Activated CD8-positive, alpha-beta memory T cell treated with anti-CD3 and anti-CD28 coated beads for 1 hour (primary cell): Measurements from ENCODE around the gene PLPPR3.

Source experiments
- DNase-seq, 2 donors: peaks; one replicate each; pipeline ENCODE4 v3.0.0-alpha.2; 2020; ENCODE audit warnings: low read depth in 1 of 2; ENCODE audit errors: extremely low read depth in 1 of 2

Gene PLPPR3, protein sequence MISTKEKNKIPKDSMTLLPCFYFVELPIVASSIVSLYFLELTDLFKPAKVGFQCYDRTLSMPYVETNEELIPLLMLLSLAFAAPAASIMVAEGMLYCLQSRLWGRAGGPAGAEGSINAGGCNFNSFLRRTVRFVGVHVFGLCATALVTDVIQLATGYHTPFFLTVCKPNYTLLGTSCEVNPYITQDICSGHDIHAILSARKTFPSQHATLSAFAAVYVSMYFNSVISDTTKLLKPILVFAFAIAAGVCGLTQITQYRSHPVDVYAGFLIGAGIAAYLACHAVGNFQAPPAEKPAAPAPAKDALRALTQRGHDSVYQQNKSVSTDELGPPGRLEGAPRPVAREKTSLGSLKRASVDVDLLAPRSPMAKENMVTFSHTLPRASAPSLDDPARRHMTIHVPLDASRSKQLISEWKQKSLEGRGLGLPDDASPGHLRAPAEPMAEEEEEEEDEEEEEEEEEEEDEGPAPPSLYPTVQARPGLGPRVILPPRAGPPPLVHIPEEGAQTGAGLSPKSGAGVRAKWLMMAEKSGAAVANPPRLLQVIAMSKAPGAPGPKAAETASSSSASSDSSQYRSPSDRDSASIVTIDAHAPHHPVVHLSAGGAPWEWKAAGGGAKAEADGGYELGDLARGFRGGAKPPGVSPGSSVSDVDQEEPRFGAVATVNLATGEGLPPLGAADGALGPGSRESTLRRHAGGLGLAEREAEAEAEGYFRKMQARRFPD

GRCh38 chr19:821825-822503, at the start of gene PLPPR3:
TSS of gene PLPPR3 (minus strand) at chr19:821955. CDS start at chr19:821559, 396 bp downstream.
- DNase-seq: no peak

GRCh38 chr19:870963-871401, 49.2 kb upstream of the PLPPR3 start:
- DNase-seq: no peak

- no peak for DNase-seq
Measured at GRCh38 chr19:870314-870713, 48.6 kb upstream of the PLPPR3 start.

DNA sequence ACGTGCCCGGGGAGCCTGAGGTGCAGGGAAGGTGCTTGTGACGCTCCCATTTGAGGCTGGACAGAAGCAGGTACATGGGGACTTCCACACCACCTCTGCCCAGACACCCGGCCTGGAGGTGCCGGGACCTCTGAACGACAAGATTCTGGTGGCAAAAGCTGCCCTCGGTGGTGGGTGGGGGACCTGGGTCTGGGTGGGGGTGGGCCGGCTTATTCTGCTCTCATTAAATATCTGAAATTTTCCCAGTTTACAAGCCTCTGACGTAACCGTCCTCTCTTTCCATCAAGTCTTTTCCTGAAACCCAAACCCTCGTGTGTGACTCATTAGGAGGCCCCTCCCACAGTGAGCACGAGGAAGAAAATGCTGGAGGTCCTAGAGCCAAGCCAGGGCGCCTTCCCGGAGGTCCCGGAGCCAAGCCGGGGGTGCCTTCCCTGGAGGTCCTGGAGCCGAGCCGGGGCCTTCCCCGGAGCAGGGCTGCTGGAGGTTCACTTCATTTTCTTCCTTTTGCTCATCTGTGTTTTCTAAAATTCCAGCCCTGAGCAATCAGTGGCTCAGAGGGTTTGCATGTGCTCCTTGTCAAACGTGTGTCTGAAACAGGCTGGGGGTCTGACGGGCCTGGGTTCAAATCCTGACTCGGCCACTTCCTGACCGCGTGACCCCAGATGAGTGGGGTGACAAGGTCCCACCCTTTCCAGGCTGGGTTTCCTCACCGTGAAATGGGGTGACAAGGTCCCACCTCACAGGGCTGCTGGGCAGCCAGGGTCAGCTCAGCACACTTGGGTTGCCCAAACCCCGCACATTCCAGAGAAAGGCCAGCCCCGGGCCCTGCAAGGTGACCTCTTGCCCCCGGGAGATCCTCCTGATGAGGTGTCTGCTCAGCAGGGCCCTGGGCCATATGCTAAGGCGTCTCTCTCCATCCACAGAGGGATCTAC, 47.8 kb upstream of the PLPPR3 start:
- no peak for DNase-seq

DNA sequence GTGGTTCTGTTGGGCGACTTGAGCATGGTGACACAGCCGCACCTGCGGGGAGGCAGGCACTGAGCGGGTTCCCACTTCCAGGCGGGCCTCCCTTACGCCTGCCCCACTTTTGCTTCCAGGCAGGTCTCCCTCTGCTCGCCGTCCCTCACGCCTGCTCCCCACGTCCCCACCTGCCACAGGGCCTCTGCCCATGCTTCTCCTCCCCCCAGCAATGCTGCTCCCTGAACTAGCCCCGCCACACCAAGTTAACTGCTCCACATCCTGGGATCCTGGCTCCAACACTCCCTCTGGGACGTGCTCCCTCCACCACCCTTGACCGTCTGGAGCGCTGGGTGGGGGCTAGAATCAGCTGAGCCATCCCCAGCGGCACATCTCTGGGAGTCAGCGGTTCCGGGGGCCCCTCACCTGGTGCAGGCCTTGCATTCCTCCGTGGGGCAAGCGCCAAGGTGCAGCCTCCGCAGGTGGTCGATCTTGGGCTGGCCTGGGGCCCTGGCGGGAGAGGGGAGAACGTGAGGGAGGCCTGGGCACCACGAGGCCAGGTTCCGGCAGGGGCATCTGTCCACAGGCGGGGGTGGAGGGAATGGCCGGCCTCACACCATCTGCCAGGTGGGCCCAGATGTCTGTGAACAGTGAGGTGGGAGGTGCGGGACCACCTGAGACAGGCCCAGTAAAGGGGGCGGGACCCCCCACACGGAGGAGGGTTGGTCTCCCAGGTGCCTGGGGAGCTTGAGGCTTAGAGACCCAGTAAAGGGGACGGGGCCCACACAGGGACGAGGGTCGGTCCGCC, 46.9 kb upstream of the PLPPR3 start:
- DNase-seq: no peak

DNA sequence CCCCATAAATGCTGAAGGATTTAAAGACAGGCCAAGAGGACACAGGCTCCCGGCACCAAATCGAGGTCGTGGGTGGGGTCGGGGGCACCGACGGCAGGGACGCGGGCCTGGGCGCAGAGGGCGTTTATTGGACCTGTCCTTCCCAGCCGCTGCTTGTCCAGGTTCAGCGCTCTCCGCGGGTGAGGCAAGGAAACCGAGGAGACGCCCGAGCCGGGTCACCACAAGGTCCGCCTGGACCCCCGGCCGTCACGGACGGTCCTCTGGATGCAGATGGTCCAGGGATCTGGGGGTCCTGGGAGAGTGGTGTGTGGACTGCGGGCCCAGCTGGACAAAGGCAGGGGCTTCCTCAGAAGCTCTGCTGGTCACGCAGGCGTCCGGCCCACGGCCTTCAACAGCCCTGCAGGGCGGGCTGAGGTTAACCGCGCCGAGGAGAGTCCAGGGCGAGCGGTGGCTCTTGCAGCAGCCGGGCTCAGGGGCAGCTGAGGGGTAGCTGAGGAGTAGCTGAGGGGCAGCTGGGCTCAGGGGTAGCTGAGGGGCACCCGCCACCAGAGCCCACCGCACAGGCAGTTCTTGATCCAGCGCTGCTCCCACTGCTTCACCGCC, 46.2 kb upstream of the PLPPR3 start:
- no peak for DNase-seq

DNA sequence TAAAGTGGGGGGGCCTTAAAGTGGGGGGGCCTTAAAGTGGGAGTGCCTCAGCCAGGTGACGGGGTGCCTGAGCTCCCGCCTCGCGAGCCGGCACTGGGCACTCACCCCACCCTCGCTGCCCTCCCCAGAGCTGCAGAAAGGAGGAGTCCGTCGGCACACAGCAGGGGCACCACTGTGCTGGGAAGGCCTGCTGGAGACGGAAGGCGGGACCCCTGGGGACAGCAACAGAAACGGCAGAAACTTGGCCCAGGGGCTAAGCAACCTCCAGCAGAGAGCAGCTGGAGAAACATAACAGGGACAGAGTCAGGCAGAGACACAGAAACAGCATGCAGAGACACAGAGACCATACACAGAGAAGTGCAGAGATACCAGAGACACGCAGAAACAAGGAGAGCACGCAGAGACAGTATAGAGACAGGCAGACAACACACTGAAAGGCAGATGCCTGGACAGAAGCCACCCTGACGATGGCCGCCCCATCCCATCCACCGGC, 45.6 kb upstream of the PLPPR3 start:
- DNase-seq: no peak

DNA sequence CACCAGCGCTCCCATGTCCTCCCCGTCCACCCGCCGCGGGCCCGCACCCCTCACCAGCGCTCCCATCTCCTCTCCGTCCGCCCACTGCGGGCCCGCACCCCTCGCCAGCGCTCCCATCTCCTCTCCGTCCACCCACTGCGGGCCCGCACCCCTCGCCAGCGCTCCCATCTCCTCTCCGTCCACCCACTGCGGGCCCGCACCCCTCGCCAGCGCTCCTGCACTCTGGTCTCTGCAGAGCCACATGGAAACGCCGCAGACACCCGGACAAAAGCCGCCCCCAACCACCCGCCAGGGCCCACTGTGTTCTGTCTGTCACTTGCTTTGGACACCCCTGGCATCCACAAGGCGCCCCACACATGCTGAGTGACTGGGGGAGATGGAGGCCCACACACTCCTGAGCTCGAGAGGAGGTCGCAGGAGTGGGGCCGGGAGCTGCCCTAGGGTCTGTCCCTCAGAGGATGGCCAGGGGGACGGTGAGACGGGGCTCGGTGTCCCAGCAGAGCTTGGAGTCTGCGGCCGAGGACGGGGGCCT, 45.1 kb upstream of the PLPPR3 start:
- DNase-seq: no peak

GRCh38 chr19:863315-863620, 41.5 kb upstream of the PLPPR3 start:
- no peak for DNase-seq

GRCh38 chr19:862581-863314, 41.0 kb upstream of the PLPPR3 start:
- peak; percentile 49 to 70 for DNase-seq

- DNase-seq: peak; percentile 35 to 62
Measured at GRCh38 chr19:861756-862580, 40.2 kb upstream of the PLPPR3 start.

DNA sequence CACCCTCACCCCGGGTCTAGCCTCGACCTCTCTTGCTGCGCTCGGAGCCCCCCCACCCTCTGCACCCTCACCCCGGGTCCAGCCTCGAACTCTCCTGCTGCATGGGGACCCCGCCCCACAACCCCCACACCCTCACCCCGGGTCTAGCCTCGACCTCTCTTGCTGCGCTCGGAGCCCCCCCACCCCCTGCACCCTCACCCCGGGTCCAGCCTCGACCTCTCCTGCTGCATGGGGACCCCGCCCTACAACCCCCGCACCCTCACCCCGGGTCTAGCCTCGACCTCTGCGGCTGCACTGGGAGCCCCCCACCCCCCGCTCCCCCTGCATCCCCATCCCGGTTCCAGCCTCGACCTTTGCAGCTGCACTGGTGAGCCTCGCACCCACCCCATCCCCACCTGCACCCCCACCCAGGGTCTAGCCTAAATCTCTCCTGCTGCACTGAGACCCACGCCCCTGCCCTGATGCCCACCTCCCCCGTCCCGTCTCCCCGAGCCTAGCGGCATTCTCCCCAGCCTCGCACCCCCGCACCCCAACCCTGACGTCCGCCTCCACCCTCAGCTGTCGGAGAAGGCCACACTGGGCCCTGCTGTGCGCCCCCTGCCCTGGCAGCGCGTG, 39.5 kb upstream of the PLPPR3 start:
- DNase-seq: no peak

DNA sequence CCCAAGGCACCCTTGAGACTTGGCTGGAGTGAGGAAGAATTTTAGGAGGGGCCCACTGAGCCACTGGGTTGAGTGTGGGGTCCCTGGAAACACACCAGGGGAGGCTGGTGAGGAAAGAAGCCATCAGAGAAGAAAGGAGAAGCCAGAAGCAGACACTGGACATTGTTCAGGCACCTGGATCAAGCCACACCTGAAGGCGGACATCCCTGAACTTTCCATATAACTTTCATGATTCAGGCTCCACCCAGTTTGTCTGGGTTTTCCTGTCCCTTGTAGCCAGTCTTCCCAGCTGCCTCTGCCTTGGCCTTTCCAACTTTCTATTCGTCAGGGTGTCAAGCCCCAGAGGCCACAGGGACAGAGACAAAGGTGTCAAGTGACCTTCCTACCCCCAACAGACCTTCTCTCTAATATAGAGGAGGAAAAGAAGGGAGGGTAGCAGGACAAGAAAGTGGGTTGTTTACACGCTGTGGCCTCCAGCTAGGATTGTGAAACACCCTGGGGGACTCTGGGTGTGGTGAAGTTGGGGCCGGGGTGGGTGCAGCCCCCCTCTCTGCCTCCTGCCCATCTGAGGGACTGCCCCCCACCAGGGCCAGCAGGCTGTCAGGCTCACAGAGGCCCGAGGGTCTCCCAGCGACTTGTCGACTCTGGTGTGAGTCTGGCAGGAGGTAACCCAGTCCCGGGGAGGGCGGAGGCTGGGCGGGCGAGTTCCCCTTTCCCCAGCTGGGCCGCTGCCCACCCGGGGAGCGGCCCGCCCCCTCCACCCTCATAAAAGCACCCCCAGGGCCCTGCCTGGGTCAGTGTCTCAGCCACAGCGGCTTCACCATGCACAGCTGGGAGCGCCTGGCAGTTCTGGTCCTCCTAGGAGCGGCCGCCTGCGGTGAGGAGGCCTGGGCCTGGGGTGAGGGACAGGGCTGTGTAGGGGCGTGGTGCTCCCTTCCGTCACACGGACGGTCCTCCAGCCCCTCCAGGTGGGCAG, 37.4 kb upstream of the PLPPR3 start, which contains the start of gene CFD:
TSS of gene CFD (plus strand) at position 797 of the 976 bp plus-strand sequence. CDS start at position 823, 26 bp downstream.
- DNase-seq: no peak

GRCh38 chr19:858284-858683, 36.5 kb upstream of the PLPPR3 start:
- no peak for DNase-seq

DNA sequence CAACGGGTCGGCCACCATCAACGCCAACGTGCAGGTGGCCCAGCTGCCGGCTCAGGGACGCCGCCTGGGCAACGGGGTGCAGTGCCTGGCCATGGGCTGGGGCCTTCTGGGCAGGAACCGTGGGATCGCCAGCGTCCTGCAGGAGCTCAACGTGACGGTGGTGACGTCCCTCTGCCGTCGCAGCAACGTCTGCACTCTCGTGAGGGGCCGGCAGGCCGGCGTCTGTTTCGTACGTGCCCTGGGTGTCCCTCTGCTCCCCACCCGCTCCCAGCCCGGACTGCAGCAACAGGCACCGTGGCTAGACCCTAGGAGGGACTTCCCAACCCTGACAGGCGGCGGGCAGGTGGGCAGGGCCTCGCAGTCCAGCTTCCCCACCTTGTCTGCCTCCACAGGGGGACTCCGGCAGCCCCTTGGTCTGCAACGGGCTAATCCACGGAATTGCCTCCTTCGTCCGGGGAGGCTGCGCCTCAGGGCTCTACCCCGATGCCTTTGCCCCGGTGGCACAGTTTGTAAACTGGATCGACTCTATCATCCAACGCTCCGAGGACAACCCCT, 33.9 kb upstream of the PLPPR3 start:
- no peak for DNase-seq

DNA sequence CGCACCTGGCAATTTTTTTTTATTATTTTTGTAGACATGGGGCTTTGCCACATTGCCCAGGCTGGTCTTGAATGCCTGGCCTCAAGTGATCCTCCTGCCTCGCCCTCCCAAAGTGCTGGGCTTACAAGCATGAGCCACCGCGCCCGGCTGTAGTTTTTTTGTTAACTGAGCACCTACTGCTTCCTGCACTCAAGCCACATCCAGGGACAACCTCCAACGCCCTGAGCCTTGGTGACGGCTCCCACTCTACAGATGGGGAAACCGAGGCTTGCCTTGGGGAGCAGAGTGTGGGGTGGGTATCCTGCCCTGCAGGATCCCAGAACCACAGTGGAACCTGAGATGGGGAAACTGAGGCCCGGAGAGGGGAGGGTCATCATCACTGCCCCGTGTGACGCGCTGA, 33.4 kb upstream of the PLPPR3 start:
- no peak for DNase-seq
